Effector memory CD8-positive, alpha-beta T cell (primary cell): Measurements from ENCODE around the gene MGMT.

Experiments used
- ATAC-seq: fragments of 150-1000 bp; cut with Tn5 transposase; replicated peaks from 2 replicates; pipeline ENCODE4 v1.10.0; 2021; ENCODE audit warnings: mild to moderate bottlenecking, moderate library complexity
- DNase-seq, 3 experiments: peaks; one replicate each; pipeline ENCODE4 v3.0.0; 2021
- H3K27ac Mint-ChIP-seq, 2 donors: one replicate each; pipeline ENCODE4 v1.8.0; 2022; ENCODE audit warnings: mild to moderate bottlenecking in 2 of 2, mixed read lengths in 2 of 2, moderate library complexity in 2 of 2
- H3K27me3 Mint-ChIP-seq, 2 donors: one replicate each; pipeline ENCODE4 v1.8.0; 2022; ENCODE audit warnings: mixed read lengths in 2 of 2
- H3K36me3 Mint-ChIP-seq: one replicate; pipeline ENCODE4 v1.8.0; 2022; ENCODE audit warnings: mild to moderate bottlenecking, moderate library complexity, mixed read lengths; ENCODE audit not compliant: insufficient read depth
- H3K4me1 Mint-ChIP-seq, 2 donors: one replicate each; pipeline ENCODE4 v1.8.0; 2022; ENCODE audit warnings: low read depth in 2 of 2, mixed read lengths in 2 of 2
- H3K4me3 Mint-ChIP-seq, 2 donors: one replicate each; pipeline ENCODE4 v1.8.0; 2022; ENCODE audit warnings: mild to moderate bottlenecking in 2 of 2, mixed read lengths in 2 of 2, moderate library complexity in 2 of 2
- H3K9me3 Mint-ChIP-seq, 2 donors: one replicate each; pipeline ENCODE4 v1.8.0; 2022; ENCODE audit warnings: mixed read lengths in 2 of 2

MGMT gene

DNA sequence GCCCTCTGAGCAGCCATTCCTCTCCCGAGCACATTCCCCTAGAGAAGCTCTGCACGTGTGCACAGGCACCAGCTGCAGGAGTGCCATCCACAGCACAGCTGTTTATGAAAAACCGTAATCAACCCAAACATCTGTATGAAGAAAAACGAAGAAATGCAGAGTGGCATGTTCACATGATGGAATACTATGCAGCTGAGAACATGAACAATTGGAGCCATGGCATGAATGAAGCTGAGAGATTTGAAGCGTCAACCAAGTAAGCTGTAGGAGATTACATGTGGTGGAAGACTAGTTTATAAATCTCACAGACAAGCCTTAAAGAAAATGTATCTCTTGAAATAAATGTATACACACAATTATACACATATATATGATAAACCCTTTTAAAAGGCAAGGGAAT lies 320.5 kb downstream of the MGMT start:
- Mint-ChIP-seq H3K4me3 (no peak overlapping the region), H3K27ac (no peak overlapping the region), H3K36me3 (peaks cover 2% of the 10 kb centered on the region), H3K4me1 (no peaks in the 10 kb centered on the region), H3K27me3 (no peaks in the 10 kb centered on the region), H3K9me3 (peaks cover 14 to 25% of the 10 kb centered on the region in 2 donors)
- DNase-seq (no peak), ATAC-seq (no peak)

DNA sequence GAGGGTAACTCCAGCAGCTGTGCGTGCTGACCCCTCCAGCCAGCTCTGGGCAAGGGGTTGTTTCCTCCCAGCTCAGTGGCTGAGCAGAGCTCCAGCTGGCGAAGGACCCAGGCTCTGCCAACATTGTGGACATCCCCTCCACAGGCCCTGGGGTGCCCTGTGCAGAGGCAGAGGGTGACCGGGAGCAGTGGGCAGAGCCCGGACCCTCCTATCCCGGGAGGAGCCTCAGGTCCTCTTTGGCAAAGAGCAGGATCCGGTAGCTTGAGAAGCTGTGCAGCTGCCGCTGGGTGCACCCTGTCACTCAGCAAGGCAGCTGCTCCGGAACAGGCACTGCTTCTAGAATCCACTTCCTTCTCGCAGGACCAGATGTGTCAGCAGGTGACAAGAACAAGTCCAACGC lies 321.2 kb downstream of the MGMT start:
- ATAC-seq (no peak), DNase-seq (no peak)
- H3K9me3 Mint-ChIP-seq: peaks cover 18 to 20% of the 10 kb centered on the region in 2 donors

DNA sequence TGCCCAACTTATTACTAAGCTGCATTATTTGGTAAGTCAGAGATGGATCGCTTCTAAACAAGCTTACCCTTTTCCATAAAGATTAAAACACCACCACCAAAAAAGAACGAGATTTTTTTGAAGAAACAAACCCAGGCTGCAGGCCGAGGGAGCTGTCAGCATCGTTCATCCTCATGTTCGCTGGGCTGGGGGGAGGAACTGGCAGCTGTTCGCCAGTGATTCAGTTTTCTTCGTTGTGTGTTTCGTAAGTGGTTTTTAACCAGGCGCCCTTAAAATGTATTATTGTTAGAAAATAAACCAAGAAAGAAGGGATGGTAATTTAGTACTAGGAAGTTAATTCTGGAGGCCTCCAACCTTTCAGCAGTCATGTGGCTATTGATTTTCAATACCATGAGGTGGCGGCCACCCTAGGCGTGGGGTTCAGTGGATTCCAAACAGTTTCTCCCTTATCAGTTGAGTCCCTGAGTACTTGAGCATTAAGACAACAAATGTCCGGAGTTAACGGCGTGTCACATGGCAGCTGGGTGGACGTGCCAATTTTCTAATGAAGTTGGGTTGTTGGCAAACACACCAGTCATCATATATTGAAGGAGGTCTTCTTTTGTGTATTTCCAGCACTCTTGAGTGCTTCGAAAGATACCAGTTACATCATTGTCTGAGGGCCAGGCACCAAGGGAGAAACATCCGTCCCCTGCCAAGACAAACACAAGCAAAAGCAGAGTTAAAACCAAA lies 323.8 kb downstream of the MGMT start:
- ATAC-seq (no peak), DNase-seq (no peak)
- Mint-ChIP-seq H3K4me3 (no peak overlapping the region), H3K4me1 (no peaks in the 10 kb centered on the region), H3K9me3 (peaks cover 17 to 19% of the 10 kb centered on the region in 2 donors), H3K36me3 (no peaks in the 10 kb centered on the region), H3K27ac (no peak overlapping the region), H3K27me3 (no peaks in the 10 kb centered on the region)

More for the DNA sequence above, 321.2 kb downstream of the MGMT start:
- H3K36me3 Mint-ChIP-seq: peaks cover 2% of the 10 kb centered on the region
- no peak overlapping the region for H3K27ac Mint-ChIP-seq
- H3K4me3 Mint-ChIP-seq: no peak overlapping the region
- H3K27me3 Mint-ChIP-seq: no peaks in the 10 kb centered on the region
- H3K4me1 Mint-ChIP-seq: no peaks in the 10 kb centered on the region

DNA sequence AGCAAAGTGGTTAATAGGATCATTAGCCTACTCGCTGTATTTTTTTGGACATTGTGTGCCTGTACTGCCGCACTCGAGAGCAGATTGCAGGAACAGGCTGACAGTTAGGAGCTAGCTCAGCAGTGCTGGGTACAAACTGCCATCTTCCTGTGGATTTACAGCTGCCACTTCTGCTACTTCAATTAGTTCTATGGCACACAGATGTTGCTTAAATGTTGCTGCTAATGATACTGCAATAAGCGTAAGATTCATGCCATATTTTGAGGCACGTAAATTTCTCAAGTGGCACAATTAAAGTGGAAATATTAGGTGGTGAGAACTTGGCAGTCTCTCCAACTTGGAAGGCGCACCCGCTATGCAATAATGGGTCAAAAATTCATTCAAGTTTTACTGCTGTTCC lies 325.1 kb downstream of the MGMT start:
- no peak overlapping the region for H3K4me3 Mint-ChIP-seq
- H3K4me1 Mint-ChIP-seq: no peaks in the 10 kb centered on the region
- DNase-seq (no peak), ATAC-seq (no peak)
- H3K27me3 Mint-ChIP-seq: no peaks in the 10 kb centered on the region
- H3K27ac Mint-ChIP-seq: no peak overlapping the region
- H3K9me3 Mint-ChIP-seq: peaks cover 16 to 19% of the 10 kb centered on the region in 2 donors
- no peaks in the 10 kb centered on the region for H3K36me3 Mint-ChIP-seq

DNA sequence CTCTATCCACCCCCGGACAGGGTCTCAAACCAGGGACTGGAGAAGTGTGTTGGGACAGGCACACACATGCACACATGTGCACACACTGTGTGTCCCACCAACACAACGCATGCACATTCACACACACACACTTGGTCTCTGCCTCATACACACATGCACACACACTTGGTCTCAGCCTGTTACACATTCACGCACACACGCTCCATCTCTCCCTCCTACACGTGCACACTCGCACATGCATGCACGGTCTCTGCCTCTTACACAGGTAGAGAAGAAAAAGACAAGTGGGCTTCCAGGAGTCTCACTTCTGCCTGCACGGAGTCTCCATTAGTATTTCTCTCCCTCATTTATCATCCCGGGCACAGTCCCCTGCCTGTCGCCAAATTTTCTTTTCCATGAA lies 325.8 kb downstream of the MGMT start:
- Mint-ChIP-seq H3K27ac (no peak overlapping the region), H3K9me3 (peaks cover 10 to 15% of the 10 kb centered on the region in 2 donors)

DNA sequence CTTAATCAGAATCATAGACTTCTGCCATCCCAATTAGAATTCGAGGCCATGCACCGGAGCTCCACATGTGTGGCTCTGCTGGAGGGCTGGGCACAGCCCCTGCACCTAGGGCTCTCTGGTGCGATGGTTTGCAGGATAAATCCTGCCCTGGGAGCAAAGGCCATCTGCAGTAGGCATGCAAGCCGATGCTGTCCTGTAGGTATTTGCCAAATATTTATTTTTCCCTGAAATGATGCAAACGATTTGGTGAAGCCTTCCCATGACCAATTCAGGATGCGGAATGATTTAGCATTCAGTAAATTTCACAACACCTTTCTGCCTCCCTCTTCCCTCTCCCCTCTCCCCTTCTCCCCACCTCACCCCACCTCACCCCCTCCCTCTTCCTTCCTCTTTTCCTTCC lies 326.4 kb downstream of the MGMT start:
- Mint-ChIP-seq H3K4me1 (no peaks in the 10 kb centered on the region), H3K27me3 (no peaks in the 10 kb centered on the region), H3K9me3 (peaks cover 10 to 17% of the 10 kb centered on the region in 2 donors), H3K4me3 (no peak overlapping the region), H3K27ac (no peak overlapping the region), H3K36me3 (no peaks in the 10 kb centered on the region)
- DNase-seq (no peak), ATAC-seq (no peak)

More for the DNA sequence above, 325.8 kb downstream of the MGMT start:
- Mint-ChIP-seq H3K27me3 (no peaks in the 10 kb centered on the region), H3K4me3 (no peak overlapping the region), H3K4me1 (no peaks in the 10 kb centered on the region), H3K36me3 (no peaks in the 10 kb centered on the region)
- DNase-seq (no peak), ATAC-seq (no peak)

DNA sequence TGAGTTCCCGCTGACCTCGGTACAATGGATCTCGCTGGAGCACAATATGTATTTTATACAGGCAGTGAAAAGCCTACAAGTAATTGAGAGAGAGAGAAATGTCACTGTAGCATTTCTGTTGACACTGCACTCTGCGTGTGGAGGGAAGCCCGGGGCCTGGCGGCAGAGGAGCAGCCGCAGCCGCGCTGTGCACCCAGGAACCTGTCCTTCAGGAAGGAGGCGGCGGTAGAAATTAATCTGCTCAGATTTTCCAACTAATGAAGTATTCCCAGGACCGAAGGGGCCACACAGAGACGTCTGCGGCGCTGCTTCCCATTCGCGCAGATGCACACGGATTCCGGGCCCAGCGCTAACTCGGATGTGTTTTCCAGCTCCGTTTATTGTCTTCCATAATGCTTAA lies 327.0 kb downstream of the MGMT start:
- peaks cover 10 to 17% of the 10 kb centered on the region in 2 donors for H3K9me3 Mint-ChIP-seq
- no peaks in the 10 kb centered on the region for H3K36me3 Mint-ChIP-seq
- ATAC-seq (no peak), DNase-seq (no peak)
- no peak overlapping the region for H3K27ac Mint-ChIP-seq
- no peak overlapping the region for H3K4me3 Mint-ChIP-seq
- H3K27me3 Mint-ChIP-seq: no peaks in the 10 kb centered on the region
- H3K4me1 Mint-ChIP-seq: no peaks in the 10 kb centered on the region

DNA sequence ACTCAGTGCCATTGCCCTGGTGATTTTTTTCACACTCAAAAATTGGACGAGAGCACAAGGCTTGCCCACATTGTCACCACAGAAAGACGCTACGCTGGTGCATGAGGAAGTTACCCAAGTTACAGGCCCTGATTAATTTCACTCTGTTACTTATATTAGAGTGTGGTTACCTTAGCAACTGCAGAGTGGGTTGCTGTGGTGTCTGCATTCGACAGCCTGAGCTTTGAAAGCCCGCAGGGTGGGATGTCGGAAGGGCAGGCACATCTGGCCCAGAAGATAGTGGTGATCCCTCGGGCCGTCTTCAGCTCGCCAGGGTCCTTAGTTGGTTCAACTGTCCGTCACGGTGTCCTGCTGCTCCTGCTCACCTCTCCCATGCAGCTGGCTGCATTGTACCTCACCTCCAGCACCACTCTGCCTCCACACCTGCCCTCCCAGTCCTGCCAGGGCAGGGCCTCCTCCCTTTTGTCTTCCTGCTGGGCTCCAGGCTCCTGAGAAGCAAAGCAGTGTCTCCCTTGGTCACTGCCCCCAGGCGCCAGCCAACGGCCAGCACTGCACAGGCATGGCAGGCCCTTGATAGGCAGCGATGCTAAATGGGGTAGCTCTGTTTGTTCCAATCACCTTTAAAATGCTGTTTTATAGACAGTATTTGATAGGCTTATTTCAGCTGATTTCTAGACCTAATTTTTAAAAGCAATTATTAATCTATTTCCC lies 329.8 kb downstream of the MGMT start:
- H3K4me3 Mint-ChIP-seq: no peak overlapping the region
- ATAC-seq (no peak), DNase-seq (no peak)
- H3K36me3 Mint-ChIP-seq: no peaks in the 10 kb centered on the region
- H3K9me3 Mint-ChIP-seq: peaks cover 10 to 13% of the 10 kb centered on the region in 2 donors
- no peak overlapping the region for H3K27ac Mint-ChIP-seq
- no peaks in the 10 kb centered on the region for H3K4me1 Mint-ChIP-seq
- no peaks in the 10 kb centered on the region for H3K27me3 Mint-ChIP-seq

DNA sequence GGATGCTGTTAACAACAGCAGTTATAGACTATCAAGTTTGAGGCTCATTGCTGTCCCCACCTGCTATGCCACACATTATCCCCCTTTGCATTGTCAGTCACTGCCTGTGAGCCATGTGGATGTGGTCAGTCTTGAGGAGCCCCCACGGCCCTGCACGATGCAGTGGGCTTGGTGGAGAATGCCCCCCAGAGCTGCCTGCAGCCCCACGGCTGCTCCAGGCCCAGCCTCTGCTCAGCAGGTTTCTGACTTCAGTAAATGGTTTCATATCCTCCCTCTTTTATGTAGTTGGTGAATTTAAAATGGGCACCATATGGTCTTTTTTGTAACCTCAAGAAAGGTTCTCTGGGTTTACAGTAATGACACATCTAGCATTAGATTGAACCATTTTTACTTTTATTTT lies 332.9 kb downstream of the MGMT start:
- Mint-ChIP-seq H3K4me3 (no peak overlapping the region), H3K4me1 (no peaks in the 10 kb centered on the region), H3K27me3 (no peaks in the 10 kb centered on the region), H3K9me3 (peaks cover 7 to 14% of the 10 kb centered on the region in 2 donors), H3K36me3 (no peaks in the 10 kb centered on the region), H3K27ac (no peak overlapping the region)
- no peak for ATAC-seq
- DNase-seq: no peak

DNA sequence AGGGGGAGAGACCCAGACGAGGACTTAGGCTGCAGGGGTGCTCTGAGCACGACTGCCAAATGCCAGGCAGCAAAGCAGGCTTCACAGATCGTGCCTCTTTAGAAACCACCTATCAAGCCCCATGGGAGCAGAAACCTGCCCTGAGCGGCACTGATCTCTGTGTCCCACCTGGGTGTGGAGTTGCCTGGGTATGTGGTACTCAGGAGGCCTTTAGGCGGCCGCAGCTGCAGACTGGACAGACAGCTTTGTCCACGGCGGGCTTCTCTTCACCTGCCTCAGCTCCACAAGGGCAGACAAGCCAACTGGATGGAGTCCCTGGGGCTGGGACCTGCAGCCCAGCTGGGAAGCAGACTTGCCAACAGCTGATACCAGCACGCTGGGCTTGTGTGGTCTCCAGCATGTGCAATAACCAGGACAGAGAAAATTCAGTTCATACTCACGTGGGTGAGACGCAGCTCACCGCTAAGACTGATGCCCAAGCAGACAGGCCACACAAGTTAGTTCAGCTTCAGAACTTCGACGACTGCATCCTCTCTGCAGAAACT lies 333.8 kb downstream of the MGMT start:
- no peaks in the 10 kb centered on the region for H3K36me3 Mint-ChIP-seq
- no peak overlapping the region for H3K4me3 Mint-ChIP-seq
- ATAC-seq (no peak), DNase-seq (no peak)
- H3K9me3 Mint-ChIP-seq: peaks cover 7 to 14% of the 10 kb centered on the region in 2 donors
- H3K27me3 Mint-ChIP-seq: no peaks in the 10 kb centered on the region
- no peak overlapping the region for H3K27ac Mint-ChIP-seq
- H3K4me1 Mint-ChIP-seq: no peaks in the 10 kb centered on the region

DNA sequence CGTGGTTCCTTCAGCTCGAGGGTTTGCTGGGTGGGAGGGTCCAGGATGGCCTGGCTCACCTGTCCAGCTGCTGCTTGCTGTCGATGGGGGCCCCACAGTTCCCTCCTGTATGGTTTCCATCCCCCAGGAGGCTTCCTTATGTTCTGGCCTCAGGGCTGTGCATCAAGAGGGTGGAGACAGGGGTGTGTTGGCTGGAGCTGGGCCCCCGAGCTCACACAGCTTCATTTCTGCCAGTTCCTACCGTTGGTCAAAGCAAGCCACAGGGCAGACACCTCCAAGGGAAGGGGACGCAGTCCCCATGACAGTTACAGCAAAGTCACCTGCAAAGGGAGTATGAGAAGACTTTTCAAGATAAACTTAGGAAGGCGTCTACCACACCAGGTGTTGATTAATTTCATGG lies 340.2 kb downstream of the MGMT start:
- Mint-ChIP-seq H3K36me3 (no peaks in the 10 kb centered on the region), H3K27me3 (peaks cover 0 to 12% of the 10 kb centered on the region in 2 donors), H3K9me3 (peaks cover 12 to 23% of the 10 kb centered on the region in 2 donors), H3K4me1 (no peaks in the 10 kb centered on the region), H3K27ac (no peak overlapping the region), H3K4me3 (no peak overlapping the region)
- ATAC-seq (no peak), DNase-seq (no peak)

DNA sequence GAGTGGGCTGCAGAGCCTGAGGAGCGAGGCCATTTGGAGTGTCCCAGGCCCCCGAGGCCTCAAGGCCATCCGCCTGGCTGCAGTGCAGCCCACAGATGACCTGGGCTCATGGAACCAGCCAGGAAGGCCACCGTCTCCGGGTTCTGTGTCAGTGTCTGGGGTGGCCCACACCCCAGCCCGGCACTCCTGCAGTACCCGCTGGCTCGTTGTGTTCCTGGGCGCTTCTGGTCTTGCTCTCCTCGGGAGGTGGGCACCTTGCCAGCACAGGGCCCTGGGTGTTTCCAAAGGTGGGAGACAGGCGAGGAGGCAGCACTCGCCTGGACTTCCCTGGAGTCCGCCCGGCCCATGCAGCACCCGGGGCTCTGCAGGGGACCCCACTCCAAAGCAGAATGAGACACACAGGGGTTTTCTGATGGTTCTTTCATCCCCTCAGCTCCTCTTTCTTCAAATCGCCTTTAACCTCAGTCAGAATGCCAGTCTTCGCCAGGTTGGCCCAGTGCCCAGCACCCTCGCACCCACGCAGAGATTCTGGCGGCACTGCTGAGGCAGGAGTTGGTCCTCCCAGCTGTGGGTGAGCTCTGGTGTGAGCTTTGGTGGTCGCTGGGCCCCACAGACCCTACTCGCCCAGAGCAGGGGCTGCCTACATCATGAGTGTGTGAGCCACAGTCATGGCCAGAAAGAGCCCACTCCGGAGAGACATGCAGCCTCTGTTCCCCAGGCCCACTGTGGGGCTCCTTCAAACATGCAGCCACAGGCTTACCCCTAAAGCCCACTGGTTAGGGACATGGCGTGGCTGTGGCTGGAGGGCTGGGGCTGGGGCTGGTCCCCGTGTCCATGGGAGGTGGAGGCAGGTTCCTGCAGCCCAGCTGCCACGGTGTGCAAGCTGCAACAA lies 341.3 kb downstream of the MGMT start:
- Mint-ChIP-seq H3K27ac (no peak overlapping the region), H3K4me1 (no peaks in the 10 kb centered on the region), H3K36me3 (no peaks in the 10 kb centered on the region), H3K27me3 (peaks cover 0 to 12% of the 10 kb centered on the region in 2 donors), H3K4me3 (no peak overlapping the region), H3K9me3 (peaks cover 7 to 17% of the 10 kb centered on the region in 2 donors)
- no peak for ATAC-seq
- no peak for DNase-seq

DNA sequence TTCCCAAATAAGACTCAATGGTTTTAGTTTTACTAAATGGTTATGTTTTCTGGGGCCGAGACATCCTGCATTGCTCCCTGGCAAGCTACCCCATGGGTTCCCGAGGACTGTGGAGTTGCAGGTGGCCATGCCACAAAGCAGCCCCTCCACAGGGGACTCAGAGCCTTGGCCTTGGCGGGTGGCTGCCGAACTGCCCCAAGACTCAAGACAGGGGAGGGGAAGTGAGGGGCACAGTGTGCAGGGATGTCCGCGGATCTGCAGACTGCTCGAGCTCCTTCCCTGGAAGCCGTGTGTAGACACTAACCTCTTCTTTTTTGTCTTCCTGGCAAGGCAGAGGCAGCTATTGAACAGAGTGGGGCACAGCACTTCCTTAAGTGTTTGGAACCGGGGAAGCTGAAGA lies 342.4 kb downstream of the MGMT start:
- H3K9me3 Mint-ChIP-seq: peaks cover 7 to 17% of the 10 kb centered on the region in 2 donors
- DNase-seq (no peak), ATAC-seq (no peak)
- no peak overlapping the region for H3K27ac Mint-ChIP-seq
- no peaks in the 10 kb centered on the region for H3K4me1 Mint-ChIP-seq
- H3K36me3 Mint-ChIP-seq: no peaks in the 10 kb centered on the region
- H3K4me3 Mint-ChIP-seq: no peak overlapping the region
- peaks cover 9 to 12% of the 10 kb centered on the region in 2 donors for H3K27me3 Mint-ChIP-seq
